NCI-H2081 (cell line): ENCODE data around the gene SRPK1.

ENCODE experiments used
- DNase-seq, 2 experiments: peaks; one replicate each; lab custom pipeline; 2025; lab: John Stamatoyannopoulos, UW

The SRPK1 gene

DNA sequence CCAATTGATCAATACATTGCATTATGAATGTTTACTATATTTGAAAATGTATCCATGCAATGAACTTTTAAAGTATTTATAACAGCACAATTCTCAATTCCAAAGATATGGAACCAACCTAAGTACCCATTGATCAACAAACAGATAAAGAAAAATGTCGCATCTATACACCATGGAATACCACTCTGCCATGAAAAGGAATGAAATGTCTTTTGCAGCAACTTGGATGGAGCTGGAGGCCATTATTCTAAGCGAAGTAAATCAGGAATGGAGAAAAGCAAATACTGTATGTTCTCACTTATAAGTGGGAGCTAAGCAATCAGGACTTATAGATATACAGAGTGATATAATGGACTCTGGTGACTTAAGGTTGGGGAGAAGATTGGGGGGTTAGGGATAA lies 22.9 kb downstream of the SRPK1 start:
- no peak for DNase-seq

DNA sequence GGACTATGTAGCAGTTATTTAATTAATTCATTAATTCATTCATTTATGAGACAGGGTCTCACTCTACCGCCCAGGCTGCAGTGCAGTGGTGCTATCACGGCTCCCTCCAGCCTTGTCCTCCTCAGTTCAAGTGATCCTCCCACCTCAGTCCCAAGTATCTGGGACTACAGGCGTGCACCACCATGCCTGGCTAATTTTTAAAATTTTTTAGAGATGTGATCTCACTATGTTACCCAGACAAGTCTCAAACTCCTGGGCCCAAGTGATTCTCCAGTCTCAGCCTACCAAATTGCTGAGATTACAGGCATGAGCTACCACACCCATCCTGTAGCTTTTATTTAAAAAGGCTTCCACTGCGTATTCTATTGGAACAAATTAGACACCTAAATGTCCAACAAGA lies 23.4 kb downstream of the SRPK1 start:
- no peak for DNase-seq

DNA sequence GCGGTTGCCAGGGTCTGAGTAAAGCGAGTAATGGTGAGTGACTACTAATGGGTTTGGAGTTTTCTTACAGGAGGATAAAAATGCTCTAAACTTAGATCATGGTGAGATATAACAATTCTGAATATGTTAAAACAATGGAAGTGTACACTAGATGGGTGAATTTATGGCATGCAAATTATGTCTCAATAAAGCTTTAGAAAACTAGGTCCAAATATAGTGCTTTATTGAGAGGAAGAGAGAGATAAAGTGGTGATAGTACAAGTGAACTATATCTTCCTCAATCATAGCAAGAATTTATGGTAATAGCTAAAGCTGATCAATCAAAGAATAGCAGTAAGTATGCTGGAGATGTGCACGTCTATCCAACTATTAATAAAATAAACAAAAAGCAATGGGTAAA lies 23.9 kb downstream of the SRPK1 start:
- no peak for DNase-seq

DNA sequence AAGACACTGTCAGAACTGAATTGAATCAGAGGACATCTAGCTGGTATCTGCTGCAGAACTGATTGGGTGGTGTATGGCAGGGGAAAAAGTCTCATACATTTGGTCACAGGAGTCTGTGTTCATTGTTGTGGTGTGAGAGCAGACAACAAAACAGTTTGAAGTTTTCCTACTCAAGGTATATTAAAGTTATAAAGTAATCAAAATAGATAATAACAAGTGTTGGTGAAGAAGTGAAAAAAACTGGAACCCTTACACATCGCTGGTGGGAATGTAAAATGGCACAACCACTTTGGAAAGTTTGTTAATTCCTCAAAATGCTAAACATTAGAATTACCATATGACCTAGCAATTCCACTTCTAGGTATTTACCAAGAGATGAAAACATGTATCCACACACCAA lies 24.7 kb downstream of the SRPK1 start:
- no peak for DNase-seq

DNA sequence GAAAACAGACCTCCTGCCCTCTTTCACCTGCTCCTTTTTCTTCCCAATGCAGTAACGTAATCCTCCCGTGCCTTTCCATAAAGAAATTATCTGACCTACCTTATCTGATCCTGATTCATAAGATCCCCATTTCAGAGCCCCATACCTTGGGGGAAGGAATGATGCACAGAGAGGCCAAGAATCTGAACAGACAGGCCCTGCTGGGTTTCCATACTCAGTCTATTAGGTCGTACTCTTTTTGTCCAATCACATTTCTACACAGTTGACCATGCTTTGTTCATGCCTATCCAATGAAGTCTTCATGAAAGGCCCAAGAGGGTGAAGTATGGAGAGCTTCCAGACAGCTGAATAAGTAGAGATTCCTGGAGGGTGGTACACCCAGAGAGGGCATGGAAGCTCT lies 25.3 kb downstream of the SRPK1 start:
- no peak for DNase-seq

DNA sequence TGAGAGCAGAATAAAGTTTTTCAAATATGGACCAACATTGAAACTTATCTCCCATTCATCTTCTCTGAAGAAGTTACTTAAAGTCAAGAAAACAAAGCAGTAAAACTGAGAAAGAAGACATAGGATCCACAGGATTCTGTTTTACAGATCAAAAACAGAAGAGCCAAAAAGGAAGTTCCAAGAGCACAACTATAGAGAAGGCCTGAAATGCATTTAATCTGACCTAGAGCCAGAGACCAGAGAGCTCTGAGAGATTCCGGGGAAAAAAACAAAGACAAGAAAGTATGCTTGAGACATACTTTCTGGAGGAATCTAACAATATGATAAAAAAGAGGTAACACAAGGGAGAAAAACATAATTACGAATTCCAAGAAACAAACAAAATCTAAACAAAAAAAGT lies 26.1 kb downstream of the SRPK1 start:
- DNase-seq, result no peak

DNA sequence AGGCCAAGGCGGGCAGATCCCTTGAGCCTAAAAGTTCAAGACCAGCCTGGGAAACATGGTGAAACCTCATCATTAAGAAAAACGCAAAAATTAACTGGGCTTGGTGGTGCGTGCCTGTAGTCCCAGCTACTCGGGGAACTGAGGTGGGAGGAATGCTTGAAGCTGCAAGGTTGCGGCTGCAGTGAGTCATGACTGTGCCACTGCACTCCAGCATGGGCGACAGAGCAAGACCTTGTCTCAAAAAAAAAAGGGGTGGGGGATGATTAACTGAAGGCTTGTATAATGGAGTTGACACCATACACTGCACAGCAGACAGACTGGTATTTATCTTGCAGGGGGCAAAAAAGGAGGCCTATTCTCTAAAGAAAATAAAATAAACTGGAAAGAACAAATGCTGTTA lies 27.7 kb downstream of the SRPK1 start:
- DNase-seq, result no peak

DNA sequence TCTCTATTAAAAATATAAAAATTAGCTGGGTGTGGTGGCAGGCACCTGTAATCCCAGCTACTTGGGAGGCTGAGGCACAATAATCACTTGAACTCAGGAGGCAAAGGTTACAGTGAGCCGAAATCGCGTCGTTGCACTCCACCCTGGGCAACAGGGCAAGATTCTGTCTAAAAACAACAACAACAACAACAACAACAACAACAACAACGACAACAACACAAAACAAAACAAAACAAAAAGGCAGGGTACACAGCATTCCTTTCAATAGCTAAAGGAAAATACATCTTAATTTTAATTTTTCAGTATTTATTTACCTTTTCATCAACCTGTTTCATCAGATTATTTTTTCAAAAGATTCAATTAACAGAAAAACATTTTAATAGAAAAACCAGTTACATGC lies 28.4 kb downstream of the SRPK1 start:
- no peak for DNase-seq

DNA sequence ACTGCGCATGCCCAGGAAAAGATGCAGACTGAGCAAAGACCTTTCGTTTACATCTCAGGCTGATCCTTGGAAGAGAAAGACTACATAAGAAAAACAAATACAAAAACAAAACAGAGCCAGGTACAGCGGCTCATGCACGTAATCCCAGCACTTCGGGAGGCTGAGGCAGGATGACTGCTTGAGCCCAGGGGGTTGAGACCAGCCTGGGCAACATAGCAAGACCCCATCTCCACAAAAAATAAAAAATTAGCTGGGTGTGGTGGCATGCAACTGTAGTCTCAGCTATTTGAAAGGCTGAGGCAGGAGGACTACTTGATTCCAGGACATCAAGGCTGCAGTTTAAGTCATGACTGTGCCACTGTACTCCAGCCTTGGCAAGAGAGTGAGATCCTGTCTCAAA lies 41.7 kb downstream of the SRPK1 start:
- no peak for DNase-seq

DNA sequence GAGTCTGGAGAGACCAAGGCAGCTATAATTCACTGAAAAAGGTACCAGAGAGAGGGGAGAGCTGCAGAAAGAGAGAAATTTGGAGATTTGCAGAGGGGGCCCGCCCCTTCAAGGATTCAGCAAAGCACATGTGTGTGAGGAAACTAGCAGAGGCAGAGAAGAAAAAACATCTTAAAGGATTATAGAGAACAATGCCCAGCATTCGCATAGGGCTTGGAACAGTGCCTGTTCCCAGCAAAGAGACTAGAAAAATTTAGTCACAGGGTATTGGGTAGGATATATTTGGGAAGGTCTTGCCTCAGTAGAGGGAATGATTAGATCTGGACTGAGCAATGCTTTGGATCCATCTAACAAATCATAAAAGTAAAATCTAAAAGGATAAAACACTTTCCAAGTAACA lies 44.0 kb downstream of the SRPK1 start:
- no peak for DNase-seq

DNA sequence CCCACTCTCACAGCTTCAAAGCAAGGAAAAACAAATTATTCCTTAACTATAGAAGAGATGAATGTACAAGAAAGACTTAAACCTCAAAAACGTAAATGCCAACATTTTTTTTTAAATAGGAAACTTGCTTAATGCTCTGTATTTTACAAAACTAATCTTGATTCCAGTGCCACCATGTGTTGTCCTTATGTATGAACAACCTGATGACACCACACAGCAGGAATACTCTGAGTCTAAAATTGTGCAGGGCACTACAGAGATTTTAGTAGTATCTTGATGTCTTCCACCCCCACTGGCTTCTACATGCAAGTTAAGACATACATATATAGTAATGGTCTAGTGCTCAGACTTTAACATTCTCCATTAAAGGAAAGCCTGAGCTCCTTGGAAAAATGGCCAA lies 46.2 kb downstream of the SRPK1 start:
- DNase-seq, result no peak

DNA sequence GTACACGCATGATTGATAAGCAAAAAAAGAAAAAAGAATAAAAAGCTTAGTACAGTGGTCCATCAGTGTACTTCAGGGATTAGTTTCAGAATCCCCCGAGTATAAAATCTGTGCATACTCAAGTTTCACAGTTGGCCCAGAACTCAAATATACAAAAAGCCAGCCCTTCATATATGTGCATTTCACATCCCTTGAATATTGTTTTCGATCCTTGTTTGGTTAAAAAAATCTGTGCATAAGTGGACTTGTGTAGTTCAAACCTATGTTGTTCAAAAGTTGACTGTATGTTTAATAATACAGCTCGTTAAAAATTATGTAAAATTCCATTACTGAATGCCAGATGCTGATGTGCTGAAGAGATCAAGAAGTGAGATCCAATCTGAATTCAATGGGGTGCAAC lies 61.5 kb downstream of the SRPK1 start:
- DNase-seq, result no peak

DNA sequence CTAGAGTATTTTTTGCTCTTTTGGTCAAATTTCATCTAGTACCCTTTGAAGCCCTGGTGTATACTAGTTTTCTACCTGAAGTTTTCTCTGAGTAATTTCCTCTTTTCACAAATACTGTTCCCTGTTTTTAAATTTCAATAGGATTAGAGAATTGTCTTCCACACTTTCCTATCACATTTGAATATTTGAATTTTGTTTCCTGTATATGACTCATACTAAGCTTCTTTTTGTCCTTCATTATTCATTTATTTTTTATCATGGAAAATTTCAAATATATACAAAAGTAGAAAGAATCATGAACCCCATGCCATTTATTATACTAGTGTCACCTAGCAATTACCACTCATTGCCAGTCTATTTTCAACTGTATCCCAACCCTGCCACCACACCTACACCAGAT lies 63.0 kb downstream of the SRPK1 start:
- no peak for DNase-seq

DNA sequence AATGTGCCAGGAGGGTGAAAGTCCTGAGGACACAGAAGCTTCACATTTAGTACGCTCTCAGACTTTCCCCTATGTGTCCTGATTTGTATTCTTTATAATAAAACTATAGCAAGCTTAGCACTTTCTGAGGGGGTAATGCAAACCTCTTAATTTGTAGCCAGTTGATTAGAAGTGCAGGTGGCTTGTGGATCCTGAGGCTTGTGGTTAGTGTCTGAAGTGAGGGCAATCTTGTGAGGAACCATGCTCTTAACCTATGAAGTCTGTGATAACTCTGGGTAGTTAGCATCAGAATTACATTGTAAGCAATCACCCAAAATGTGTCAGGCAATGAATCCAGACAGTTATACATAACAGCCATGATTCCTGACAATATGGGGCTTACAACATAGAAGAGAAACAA lies 64.6 kb downstream of the SRPK1 start:
- DNase-seq, result no peak

DNA sequence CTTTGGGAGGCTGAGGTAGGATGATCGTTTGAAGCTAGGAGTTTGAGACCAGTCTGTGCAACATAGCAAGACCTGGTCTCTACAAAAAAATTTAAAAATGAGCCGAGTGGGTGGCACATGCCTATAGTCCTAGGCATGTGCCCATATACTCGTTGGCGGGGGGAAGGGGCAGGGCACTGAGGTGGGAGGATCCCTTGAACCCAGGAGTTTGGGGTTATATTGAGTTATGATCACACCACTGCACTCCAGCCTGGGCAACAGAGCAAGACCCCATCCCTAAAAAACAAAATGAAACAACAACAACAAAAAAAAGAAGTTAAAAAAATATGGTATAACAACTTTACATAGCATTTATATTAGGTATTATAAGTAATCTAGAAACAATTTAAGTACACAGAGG lies 67.9 kb downstream of the SRPK1 start:
- no peak for DNase-seq

DNA sequence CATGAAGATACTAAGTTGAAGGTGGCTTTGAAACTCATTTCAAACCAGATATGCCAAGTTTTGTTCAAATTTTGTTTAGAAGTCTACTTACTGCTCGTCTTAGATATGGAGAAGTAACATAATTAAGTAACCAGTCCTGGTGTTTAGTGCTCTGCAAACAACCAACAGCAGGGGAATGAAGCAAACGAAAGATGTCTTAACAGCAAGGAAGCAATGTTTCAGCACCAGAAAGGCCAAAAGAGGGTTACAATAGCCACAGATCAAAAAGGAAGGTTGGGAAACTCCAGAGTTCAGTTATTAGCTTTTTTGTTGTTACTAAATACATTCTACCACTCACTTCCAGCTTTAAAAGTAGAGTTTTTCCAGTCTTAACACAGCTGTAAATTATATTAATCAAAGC lies 70.7 kb downstream of the SRPK1 start:
- DNase-seq, result no peak

DNA sequence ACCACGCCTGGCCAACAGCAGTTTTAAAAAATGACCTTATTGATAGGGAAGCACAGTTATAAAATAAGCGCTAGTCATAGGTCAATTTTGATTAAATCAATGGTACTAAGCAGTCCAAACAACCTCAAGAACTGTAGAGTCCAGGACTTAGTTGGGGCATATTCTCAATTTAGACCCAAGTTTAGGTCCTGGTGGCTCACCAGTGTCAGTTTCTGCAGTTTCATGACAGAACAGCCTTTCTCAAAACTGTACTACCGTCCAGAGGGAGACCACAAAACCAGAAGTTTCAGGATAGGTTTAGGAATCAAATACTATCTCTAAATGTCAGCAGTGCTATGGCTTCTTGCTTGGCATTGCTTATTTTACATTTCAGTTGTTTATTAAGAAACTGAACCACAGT lies 76.6 kb downstream of the SRPK1 start:
- DNase-seq, result no peak

DNA sequence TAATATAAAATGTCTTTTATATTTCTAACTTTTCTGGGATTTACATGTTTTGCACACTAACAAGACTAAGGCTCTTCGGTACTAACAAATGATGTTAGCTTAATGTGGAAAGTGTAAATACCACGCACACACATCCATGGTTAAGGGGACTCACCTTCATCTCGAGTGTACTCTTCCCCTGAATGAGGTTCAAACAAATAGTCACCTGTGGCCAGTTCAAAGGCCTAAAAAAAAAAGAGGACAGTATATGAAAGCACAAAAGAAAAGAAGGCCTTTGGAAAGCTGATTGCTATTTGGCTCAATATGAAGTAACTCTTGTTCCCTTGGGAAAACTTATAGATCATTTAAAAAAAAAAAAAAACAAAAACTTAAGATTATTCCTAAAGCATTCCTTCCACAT lies 78.5 kb downstream of the SRPK1 start:
- no peak for DNase-seq

DNA sequence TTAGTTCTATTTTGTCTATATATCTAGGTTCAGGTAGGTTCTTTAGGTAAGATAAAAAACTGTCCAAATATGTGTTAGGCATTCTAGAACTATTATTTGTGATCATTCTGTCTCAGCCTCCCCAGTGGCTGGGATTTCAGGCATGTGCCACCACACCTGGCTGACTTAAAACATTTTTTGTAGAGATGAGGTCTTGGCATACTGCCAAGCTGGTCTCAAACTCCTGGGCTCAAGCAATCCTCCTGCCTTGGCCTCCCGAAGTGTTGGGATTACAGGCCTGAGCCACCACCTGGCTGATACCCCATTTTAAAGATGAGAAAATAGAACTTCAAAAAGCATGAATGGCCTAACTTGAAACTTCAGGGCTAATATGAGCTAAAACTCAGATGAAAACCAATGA lies 81.9 kb downstream of the SRPK1 start:
- no peak for DNase-seq

DNA sequence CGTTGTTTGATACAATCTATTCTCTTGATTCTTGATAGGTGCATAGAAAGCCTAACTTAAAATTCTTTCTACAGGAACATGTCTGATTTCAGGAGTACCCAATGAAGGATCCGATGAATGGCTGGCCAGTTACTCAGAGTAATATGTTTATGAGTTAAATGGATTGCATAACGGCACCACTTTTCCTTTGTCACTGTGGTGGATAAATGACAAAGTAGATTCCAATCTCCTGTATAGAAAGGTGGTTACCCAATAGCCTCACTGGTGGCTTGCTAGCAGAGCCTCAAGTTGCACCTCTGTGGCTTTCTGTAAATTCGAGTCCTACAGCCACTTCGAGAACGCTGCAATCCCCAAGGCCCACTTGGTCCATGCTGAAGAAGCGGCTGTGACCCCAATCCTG lies 87.4 kb downstream of the SRPK1 start:
- DNase-seq, result peak in 1 of 2 experiments; percentile 37

DNA sequence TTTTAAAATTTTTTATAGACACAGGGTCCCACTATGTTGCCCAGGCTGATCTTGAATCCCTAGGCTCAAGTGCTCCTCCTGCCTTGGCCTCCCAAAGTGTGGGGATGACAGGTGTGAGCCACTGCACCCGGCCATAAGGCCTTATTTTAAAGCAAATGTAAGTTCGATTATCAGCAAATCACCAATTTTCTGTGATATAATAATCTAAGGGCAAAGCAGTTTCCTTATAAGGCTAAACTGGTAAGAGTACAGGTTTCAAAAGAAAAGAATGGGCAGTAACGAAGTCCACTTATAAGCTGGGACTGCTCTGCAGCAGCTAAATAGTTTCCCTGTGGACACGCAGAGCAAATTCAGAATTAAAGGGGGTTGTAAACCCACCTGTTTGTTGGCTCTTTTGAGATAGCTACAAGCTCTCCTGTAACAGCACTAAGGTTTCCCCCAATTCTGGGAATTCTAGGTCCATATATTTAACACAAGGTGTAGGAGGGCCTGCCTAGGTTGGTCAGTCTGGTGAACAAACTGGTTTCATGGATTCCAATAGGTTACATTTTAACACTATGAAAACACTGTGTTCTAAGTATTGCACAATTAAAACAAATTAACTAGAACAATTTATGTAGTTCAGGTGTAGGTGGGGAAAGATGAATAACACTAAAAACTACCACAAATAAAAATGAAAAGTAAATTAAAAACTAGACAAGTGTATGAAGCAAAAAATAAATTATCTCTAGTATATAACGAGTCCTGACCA lies 89.5 kb downstream of the SRPK1 start:
- DNase-seq, result no peak

DNA sequence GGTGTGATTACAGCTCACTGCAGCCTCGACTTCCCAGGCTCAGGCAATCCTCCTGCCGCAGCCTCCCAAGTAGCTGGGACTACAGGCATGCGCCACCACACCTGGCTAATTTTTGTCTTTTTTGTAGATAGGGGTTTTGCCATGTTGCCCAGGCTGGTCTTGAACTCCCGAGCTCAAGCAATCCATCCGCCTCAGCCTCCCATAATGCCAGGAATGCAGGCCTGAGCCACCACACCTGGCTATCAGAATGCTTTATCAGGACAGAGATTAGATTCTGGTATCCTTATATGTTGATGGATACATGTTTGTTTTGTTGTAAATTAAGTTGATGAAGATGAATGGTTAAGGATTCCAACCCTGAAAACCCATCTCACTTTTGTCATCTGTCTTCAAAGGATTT lies 91.6 kb downstream of the SRPK1 start:
- DNase-seq, result no peak

DNA sequence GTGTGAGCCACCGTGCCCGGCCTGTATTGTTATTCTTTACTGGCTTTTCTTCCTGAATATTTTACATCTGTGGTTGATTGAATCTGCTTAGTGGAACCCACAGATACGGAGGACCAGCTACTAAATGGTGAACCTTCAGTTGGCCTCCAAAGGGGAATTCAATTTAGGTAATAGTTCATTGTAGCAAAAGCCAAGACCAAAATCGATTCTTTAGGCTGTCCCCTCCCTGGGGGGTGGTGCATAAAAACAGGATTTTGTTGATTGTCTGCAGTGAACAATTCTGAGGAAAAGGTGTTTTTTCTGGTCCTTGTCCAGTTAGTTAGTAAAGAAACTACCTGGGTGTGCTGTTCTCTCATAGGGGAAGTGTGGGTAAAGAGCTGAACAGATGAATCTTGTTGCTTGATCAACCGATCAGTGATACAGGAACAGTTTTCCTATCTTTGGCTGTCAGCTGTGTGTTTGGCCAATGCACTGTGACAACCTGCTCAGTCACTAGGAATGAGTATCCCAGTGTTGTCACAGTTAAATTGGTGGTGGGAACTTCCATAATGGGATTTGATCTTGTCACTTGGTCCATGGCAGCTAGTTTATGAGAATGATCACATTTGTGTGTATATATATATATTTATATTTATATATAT lies 96.2 kb downstream of the SRPK1 start:
- no peak for DNase-seq

DNA sequence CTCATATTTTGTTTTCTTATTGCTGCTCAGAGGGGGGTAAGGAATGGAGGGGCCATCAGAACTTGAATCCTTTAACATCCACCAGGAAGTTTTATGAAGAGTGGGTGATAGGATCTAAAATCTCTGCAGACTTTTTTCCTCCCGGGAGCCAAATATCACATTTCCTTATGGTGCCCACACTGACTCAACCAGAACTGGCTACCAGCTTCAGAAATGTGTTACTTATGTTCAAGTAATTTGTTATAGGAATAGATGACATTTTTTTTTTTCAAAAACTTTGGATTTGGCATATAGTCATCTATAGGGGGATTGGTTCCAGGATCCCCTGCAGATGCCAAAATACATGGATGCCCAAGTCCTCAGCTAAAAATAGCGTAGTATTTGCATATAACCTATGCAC lies 97.3 kb downstream of the SRPK1 start:
- no peak for DNase-seq
